GM18526 (cell line): ENCODE measurements around the gene UHRF2.

Source experiments
- POLR2A ChIP-seq: IDR thresholded peaks from 3 replicates; pipeline ENCODE4 v1.6.1; 2011; ENCODE audit not compliant: insufficient read length; ENCODE audit errors: extremely low read depth

UHRF2 gene, protein sequence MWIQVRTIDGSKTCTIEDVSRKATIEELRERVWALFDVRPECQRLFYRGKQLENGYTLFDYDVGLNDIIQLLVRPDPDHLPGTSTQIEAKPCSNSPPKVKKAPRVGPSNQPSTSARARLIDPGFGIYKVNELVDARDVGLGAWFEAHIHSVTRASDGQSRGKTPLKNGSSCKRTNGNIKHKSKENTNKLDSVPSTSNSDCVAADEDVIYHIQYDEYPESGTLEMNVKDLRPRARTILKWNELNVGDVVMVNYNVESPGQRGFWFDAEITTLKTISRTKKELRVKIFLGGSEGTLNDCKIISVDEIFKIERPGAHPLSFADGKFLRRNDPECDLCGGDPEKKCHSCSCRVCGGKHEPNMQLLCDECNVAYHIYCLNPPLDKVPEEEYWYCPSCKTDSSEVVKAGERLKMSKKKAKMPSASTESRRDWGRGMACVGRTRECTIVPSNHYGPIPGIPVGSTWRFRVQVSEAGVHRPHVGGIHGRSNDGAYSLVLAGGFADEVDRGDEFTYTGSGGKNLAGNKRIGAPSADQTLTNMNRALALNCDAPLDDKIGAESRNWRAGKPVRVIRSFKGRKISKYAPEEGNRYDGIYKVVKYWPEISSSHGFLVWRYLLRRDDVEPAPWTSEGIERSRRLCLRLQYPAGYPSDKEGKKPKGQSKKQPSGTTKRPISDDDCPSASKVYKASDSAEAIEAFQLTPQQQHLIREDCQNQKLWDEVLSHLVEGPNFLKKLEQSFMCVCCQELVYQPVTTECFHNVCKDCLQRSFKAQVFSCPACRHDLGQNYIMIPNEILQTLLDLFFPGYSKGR

DNA sequence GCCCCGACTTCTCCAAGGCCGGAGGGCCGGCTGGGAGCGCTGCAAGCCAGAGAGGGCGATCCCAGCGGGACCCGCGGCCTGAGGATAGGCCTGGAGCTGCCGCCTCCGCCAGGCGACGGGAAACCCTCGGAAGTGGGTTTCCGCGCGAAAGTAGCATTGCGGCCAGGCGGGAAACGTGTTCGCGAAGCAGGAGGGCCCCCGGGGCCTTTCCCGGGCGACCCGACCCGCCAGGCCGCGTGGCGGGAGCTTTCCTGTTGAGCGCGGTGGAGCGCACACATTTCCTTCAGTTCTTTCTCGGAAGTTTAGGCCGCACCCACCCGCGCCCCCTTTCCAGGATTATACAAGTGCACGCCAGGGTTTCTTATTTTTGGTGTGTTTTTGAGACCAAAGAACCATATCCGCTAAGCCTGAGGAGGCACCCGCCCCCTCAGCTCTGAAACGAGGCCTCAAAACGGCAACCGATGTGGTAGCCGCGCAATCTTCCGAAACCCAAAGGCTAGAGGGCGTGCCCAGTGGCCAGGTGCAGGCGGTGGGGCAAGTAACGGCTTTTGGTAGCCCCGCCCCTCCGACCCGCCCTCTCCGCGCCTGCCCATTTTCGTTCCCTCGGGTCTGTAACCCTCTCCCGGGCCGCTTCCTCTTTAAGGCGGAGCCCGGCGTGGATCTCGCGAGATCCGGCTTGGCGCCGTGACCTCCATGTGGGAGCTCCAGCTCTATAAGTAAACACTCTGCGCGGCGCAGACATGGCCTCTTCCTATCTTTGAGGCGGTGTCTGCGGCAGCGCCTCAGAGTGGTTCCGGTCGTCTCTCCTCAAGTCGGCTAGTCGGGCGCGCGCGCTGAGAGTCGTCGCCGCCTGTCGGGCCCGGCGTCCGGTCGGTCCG is at the start of gene UHRF2:
Gene UHRF2, plus strand, starts transcription at position 713 of the 878 bp plus-strand sequence. CDS start 292 bp downstream, outside the sequence.
- TF ChIP-seq POLR2A: peak; percentile 97

GRCh38 chr9:6367128-6367890 is 45.7 kb upstream of the UHRF2 start:
- no peak for TF ChIP-seq POLR2A

GRCh38 chr9:6368831-6369230 is 44.2 kb upstream of the UHRF2 start:
- no peak for TF ChIP-seq POLR2A

DNA sequence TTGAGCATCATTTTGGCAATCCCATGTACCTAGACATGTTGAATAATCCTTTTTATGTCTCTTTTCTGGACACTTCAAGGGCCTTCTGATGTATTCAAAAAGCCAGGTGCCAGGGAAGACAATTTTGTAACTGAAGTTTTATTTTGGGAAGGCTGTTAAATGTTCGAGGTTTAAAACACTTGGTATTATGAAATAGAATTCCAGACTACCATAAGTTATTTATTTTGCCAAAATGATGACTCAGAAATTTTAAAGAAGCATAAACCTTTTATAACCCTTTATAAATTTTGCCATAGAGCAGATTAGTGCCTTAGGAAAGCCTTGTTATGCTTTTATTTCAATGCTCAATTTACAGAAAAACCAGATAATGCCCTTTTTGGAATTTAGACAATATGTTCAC is 30.3 kb upstream of the UHRF2 start:
- no peak for TF ChIP-seq POLR2A

GRCh38 chr9:6383551-6384225 is 29.3 kb upstream of the UHRF2 start:
- no peak for TF ChIP-seq POLR2A

DNA sequence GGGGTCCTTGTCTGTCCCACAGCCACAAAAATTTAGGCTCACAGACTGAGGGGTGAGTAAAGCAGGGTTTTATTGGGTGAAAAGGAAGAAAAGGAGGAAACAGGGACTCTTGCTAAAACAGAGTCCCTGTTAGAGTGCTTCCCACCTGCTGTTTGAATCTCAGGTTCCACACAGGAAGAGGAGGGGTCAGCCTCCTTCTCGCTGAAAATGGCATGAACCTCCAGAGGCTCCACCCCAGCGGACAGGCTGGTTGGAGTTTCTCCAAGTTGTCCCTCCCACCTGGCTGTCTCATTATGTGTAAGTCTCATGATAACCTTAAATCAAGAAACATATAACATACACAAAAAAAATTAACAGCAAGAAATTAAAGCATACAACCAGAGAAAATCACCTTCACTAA is 28.3 kb upstream of the UHRF2 start:
- TF ChIP-seq POLR2A: no peak

GRCh38 chr9:6399071-6399470 is 13.9 kb upstream of the UHRF2 start:
- no peak for TF ChIP-seq POLR2A

DNA sequence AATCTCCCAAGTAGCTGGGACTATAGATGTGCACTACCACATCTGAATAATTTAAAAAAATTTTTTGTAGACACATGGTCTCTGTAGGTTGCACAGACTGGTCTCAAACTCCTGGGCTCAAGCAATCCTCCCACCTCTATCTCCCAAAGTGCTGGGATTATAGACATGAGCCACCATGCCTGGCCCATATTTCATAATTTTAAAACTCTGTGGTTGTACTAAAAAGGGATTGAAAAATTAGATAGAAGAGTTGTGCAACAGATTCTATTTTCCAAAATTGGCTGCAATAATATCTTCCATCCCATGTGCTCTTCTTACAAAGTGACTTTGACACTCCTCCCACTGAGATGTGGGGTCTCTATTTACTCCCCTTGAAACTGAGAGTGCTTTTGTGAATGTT is 7.6 kb upstream of the UHRF2 start:
- no peak for TF ChIP-seq POLR2A

- no peak for TF ChIP-seq POLR2A
Measured at GRCh38 chr9:6407778-6408177, 5.2 kb upstream of the UHRF2 start.

GRCh38 chr9:6408320-6408719 is 4.7 kb upstream of the UHRF2 start:
- no peak for TF ChIP-seq POLR2A

DNA sequence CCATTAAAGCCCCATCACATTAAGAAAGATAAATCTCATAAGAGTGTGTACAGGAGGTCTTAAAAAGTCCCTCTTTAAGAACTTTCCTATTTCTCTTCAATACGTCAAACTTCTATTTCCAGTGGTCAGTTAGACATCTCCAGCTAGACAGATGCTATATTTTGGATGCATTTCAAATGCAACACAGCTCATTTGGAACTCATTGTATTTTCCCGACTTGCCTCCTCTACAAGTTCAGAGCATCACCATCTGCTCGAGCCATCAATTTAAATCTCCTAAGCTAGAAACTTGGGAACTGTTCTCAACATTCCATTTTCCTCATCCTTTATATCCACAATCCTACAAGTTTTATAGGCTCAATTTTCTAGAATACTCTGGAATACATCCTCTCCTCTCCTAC is 3.2 kb upstream of the UHRF2 start:
- no peak for TF ChIP-seq POLR2A

DNA sequence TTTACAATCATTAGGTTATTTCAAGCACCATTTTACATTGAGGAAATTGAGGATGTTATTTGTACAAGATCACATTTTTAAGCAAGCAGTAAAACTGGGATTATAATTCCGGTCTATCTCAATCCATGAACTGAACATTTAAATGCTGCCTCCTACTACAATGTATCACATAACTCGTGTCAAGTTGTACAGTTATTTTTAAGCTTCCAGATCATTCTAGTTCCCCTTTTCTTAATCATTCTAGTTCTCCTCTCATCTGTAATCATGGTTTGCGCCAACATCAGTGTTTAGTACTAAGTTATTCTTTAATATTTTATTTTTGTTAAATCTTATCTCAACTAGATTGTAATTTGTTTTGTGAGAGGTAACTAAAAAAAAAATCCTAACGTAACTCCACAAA is 2.4 kb upstream of the UHRF2 start:
- TF ChIP-seq POLR2A: no peak

DNA sequence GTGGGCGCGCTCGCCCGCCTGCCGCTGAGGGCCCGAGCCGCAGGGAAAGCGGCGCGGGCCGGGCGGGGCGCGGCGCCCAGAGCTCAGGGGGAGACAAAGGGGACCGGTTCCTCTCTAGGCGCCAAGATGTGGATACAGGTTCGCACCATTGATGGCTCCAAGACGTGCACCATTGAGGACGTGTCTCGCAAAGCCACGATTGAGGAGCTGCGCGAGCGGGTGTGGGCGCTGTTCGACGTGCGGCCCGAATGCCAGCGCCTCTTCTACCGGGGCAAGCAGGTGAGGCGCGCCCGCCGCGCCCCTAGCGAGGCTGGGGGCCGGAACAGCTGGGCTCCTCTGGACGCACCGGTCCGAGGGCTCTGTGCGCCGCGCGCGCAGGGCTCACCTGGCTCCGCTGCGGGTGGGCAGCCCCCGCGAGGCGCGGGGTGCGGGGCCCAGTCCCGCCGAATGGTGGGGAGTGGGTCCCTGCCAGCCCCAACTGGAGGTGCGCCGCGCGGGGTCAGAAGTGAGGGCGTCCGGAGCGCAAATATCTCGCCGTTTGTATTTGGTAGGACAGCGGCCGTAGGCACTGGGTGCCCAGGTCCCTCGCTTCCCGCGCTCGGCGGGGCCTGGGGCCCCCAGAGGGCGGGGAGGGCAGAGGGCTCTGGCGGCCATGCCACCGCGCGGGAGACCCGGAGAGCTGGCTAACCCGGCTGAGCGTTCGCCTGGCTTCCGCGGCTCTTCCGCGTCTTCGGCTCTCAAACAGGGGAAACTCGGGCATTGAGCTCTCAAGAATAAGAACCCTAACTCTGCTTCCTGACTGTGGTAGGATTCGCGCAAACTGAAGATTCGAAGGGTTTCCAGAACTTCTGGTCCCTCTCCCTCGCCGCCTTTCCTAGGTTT is 607 bp downstream of the UHRF2 start:
- TF ChIP-seq POLR2A: no peak
